Kidney epithelial cell (primary cell): ENCODE results near the gene EMC6. TPM values are rescaled to one million over a fixed set of nuclear protein-coding genes. Genes with fewer than 3 reads are reported as not detected.
A peak's percentile ranks its signal among the peaks of the same experiment; 100 is the strongest.

Experiments used
- DNase-seq: peaks from one replicate; pipeline ENCODE4 v3.0.0-alpha.2; 2010; ENCODE audit warnings: low read depth
- H3K27me3 ChIP-seq: 2 replicates; pipeline ENCODE4 v1.6.0; 2011; ENCODE audit warnings: low read length; ENCODE audit not compliant: control insufficient read depth, insufficient read depth
- H3K36me3 ChIP-seq: 2 replicates; pipeline ENCODE4 v1.5.1; 2011; ENCODE audit warnings: low read length; ENCODE audit not compliant: control insufficient read depth, insufficient read depth
- H3K4me3 ChIP-seq: 2 replicates; pipeline ENCODE4 v1.5.1; 2011; ENCODE audit warnings: low read depth, mild to moderate bottlenecking, control low read depth, low read length
- CTCF ChIP-seq: IDR thresholded peaks from 2 replicates; pipeline ENCODE4 v1.5.1; 2011; ENCODE audit warnings: mild to moderate bottlenecking, moderate library complexity, low read length, control low read depth, inconsistent platforms; ENCODE audit not compliant: insufficient read depth, poor library complexity, severe bottlenecking
- total RNA-seq: library from RNA; depleted of rRNA; stranded (reverse); fragments of >200 nt; gene quantifications from 2 replicates; pipeline ENCODE4 v1.2.3, GENCODE V29; 2015

Gene EMC6
- total RNA-seq, 1 donor from 2014 or later = 30.0 TPM

DNA sequence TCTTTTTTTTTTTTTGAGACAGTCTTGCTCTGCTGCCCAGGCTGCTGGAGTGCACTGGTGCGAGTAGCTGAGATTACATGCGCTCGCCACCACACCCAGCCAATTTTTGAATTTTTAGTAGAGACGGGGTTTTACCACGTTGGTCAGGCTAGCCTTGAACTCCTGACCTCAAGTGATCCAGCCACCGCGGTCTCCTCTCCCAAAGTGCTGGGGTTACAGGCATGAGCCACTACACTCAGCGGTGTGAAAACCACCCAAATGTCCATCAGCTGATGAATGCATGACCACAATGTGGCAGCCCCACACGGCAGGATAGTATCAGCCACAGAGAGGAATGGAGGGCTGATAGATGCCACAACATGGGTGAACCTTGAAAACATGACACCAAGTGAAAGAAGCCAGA lies 25.2 kb downstream of the EMC6 start:
- TF ChIP-seq CTCF = no peak
- Histone ChIP-seq H3K36me3 (no peaks in the 10 kb centered on the region), H3K27me3 (peaks cover 3% of the 10 kb centered on the region), H3K4me3 (no peak overlapping the region)
- DNase-seq = no peak

DNA sequence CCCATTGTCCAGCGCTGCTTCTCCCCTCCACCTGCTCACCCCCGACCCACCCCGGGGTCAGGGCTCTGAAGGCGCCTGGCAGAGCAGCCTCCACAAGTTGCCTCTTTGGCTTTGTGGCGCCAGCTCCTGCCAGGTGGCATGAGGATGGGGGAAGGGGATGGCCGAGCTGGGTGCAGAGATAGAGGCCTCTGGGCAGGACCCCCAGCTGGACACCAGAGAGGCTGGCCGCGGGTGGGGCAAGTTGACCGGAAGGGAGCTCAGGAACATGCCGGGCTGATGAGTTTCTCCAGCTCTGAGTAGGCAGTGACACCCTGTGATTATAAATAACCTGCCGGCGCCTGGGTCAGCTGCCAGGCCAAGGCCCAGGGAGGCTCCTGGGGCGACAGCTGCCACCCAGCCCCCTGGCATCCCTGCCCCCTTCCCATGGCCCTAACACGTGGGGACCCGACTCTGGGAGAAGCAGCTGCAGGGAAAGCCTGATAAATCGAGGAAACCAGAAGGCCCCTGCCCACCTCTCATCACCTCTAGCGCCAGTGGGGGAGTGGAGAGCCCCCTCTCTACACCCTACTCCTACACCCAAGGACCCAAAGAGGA lies 26.6 kb downstream of the EMC6 start:
- H3K4me3 ChIP-seq = peak overlapping the region; percentile 30
- no peak for TF ChIP-seq CTCF
- H3K27me3 ChIP-seq = peaks cover 3% of the 10 kb centered on the region
- DNase-seq = no peak
- H3K36me3 ChIP-seq = no peaks in the 10 kb centered on the region

DNA sequence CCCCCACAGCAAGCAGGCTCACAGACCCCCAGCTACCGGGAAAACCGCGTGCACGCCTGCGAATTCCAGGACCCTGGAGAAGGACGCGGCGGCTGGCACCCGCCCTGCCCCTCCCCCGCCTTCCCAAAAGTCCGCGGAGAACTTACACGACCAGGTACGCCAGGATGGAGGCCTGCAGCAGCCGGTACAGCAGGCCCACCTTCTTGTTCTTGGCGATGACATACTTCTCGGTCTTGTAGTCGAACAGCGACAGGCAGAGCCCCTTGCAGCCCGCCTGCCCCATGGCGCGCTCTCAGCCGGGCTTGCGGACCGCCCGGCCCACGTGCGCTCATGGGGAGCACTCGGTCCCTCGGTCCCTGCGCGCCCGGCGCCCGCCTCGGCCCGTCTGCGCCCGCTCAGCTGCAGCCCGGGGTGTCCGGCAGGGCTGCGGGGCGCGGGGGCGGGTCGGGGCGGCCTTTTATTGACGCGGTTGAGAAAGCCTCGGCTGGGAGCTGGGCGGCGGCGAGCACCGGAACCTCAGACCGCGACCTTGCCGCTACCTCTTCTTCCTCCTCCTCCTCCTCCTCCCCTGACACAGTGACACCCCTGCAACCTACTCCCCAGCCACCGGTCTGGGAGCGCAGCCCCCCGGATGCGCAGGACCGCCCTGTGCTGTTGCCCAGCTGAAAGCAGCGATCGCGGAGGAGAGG lies 27.3 kb downstream of the EMC6 start, which contains the start of gene P2RX5:
Gene P2RX5, minus strand, starts transcription at position 433 of the 689 bp plus-strand sequence. Its CDS starts 150 bp downstream, at position 283.
- no peak for DNase-seq
- Histone ChIP-seq H3K4me3 (peak within 1 kb of the TSS; percentile 30), H3K27me3 (peaks cover 3% of the 10 kb centered on the region), H3K36me3 (no peaks in the 10 kb centered on the region)
- TF ChIP-seq CTCF = no peak

DNA sequence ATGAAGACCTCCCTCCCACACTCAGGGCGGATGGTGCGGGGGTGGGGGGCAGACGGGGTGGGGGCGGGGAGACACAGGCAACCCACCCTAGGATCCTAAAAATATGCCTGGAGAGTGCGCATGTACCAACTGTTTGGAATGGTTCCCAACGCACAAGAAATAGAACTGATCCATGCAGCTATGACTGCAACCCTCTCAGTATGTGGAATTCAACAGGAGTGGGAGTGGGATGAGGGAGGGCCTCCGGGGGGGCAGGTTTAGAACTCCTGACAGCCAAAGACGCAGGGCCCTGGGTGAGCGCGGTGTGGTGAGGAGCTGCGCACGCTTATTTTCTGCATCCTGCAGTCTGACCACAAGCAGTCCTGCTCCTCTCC lies 28.5 kb downstream of the EMC6 start:
- H3K36me3 ChIP-seq = no peaks in the 10 kb centered on the region
- DNase-seq = no peak
- peaks cover 3% of the 10 kb centered on the region for H3K27me3 ChIP-seq
- TF ChIP-seq CTCF = no peak
- H3K4me3 ChIP-seq = no peak overlapping the region

DNA sequence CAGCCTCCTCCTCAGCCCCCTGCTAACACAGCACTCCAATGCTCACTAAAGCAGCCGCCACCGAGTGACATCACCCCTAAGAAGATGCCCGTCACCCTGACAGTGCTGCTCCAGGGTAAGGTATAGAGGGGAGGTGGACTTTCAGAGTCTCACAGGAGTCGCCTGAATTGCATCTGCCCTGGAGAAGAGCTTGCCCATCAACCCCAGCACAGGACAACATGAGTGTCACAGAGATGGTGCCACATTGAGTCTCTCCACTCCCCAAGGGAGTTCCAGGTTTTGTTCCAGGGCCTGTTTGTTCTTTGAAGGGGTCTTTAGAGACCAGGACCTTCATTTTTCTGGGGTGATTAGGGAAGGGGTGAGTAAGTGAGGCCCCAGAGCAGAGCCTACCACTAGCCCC lies 29.5 kb downstream of the EMC6 start:
- Histone ChIP-seq H3K4me3 (no peak overlapping the region), H3K36me3 (no peaks in the 10 kb centered on the region), H3K27me3 (peaks cover 3% of the 10 kb centered on the region)
- TF ChIP-seq CTCF = no peak
- no peak for DNase-seq
